Chondrocyte (in vitro differentiated cells): Measurements from ENCODE around the gene PDHA1. TPM values are rescaled to one million over a fixed set of nuclear protein-coding genes. Genes with fewer than 3 reads are reported as not detected.

Experiments used
- DNase-seq: peaks from one replicate; pipeline ENCODE4 v3.0.0; 2021; ENCODE audit warnings: mixed read lengths, low spot score
- H3K27ac Mint-ChIP-seq: one replicate; pipeline ENCODE4 v1.8.0; 2021; ENCODE audit warnings: mild to moderate bottlenecking, moderate library complexity, mixed read lengths; ENCODE audit not compliant: unreplicated experiment
- H3K27me3 Mint-ChIP-seq: 2 replicates; pipeline ENCODE4 v1.8.0; 2021; ENCODE audit warnings: low read depth, mixed read lengths
- H3K36me3 Mint-ChIP-seq: 2 replicates; pipeline ENCODE4 v1.8.0; 2021; ENCODE audit warnings: low read depth, mixed read lengths
- H3K4me1 Mint-ChIP-seq: 2 replicates; pipeline ENCODE4 v1.8.0; 2021; ENCODE audit warnings: low read depth, mild to moderate bottlenecking, mixed read lengths
- H3K4me3 Mint-ChIP-seq: one replicate; pipeline ENCODE4 v1.8.0; 2021; ENCODE audit warnings: mild to moderate bottlenecking, moderate library complexity, mixed read lengths; ENCODE audit not compliant: unreplicated experiment
- H3K9me3 Mint-ChIP-seq: 2 replicates; pipeline ENCODE4 v1.8.0; 2021; ENCODE audit warnings: low read depth, mixed read lengths
- total RNA-seq: library from RNA; stranded (reverse); gene quantifications from 3 replicates; pipeline ENCODE4 v1.2.1, GENCODE V29; 2021
- TF ChIP-seq, protein P1 (sequence below): fragments of 200-600 bp; sonication (generic); IDR thresholded peaks from 2 replicates; pipeline ENCODE4 v1.5.0; 2021; ENCODE audit warnings: antibody characterized with exemption, mild to moderate bottlenecking, moderate library complexity

The PDHA1 gene
- total RNA-seq, 1 donor from 2014 or later, result 129 TPM

DNA sequence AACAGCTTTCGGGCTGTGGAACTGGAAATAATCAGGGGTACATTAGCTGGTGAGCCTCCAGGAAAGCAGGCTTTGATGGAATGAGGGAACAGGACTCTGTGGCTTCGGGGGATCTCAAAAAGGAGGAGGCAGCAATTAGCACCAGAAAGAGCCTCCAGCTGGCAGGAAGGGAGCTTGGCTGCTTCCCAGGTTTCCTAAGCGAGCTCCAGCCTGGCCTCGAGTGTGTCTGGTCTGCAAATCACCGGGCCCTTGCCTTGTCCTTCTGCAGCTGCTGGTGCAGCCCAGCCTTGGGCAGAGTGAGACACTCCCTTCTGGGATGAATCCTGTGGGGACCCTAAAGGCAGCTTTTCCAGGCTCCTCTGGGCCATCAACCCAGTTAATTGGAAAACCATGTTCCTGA is 10.7 kb upstream of the PDHA1 start:
- peaks cover 2% of the 10 kb centered on the region for H3K36me3 Mint-ChIP-seq
- no peak overlapping the region for H3K4me3 Mint-ChIP-seq
- H3K9me3 Mint-ChIP-seq, result peaks cover 21% of the 10 kb centered on the region
- H3K27ac Mint-ChIP-seq, result no peak overlapping the region
- DNase-seq, result no peak
- TF ChIP-seq, protein P1, sequence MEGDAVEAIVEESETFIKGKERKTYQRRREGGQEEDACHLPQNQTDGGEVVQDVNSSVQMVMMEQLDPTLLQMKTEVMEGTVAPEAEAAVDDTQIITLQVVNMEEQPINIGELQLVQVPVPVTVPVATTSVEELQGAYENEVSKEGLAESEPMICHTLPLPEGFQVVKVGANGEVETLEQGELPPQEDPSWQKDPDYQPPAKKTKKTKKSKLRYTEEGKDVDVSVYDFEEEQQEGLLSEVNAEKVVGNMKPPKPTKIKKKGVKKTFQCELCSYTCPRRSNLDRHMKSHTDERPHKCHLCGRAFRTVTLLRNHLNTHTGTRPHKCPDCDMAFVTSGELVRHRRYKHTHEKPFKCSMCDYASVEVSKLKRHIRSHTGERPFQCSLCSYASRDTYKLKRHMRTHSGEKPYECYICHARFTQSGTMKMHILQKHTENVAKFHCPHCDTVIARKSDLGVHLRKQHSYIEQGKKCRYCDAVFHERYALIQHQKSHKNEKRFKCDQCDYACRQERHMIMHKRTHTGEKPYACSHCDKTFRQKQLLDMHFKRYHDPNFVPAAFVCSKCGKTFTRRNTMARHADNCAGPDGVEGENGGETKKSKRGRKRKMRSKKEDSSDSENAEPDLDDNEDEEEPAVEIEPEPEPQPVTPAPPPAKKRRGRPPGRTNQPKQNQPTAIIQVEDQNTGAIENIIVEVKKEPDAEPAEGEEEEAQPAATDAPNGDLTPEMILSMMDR, result no peak
- peaks cover 2% of the 10 kb centered on the region for H3K27me3 Mint-ChIP-seq
- no peaks in the 10 kb centered on the region for H3K4me1 Mint-ChIP-seq

- TF ChIP-seq, protein P1, result peak; percentile 38
- H3K27ac Mint-ChIP-seq, result no peak overlapping the region
- no peak for DNase-seq
- no peaks in the 10 kb centered on the region for H3K4me1 Mint-ChIP-seq
- H3K36me3 Mint-ChIP-seq, result peaks cover 2% of the 10 kb centered on the region
- H3K9me3 Mint-ChIP-seq, result peaks cover 21% of the 10 kb centered on the region
- peaks cover 2% of the 10 kb centered on the region for H3K27me3 Mint-ChIP-seq
- no peak overlapping the region for H3K4me3 Mint-ChIP-seq
Measured at GRCh38 chrX:19334945-19335626, 8.6 kb upstream of the PDHA1 start.

DNA sequence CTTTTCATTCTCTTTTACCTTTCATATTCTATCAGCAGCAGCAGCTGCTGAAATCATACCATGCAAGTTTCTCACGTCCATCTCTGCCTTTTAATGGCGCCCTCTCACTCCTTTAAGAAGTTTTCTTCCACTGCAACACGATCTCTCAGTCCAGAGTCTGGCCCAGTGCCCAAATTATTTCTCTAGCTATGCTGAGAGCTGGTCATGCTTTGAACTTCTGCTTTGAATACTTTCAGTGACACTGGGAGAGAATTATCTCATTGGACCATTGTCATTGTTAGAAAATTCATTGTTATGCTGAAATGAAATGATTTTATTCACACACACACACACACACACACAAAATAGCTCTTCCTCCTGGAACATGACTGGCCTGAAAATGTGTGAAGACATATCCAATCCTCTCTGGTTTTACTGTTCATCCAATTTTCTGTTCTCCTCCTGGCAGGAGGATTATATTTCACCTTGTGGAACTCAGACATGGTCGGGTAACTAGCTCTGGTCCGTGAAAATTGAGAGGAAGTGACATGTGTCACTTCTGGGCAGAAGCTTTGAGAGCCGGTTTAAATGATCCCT is 1.3 kb upstream of the PDHA1 start:
- Mint-ChIP-seq H3K4me3 (peak overlapping the region; percentile 79), H3K27ac (peak overlapping the region; percentile 92), H3K4me1 (peaks cover 26% of the 10 kb centered on the region), H3K36me3 (no peaks in the 10 kb centered on the region), H3K9me3 (peaks cover 6% of the 10 kb centered on the region), H3K27me3 (no peaks in the 10 kb centered on the region)
- TF ChIP-seq, protein P1, result no peak
- no peak for DNase-seq

- peaks cover 6% of the 10 kb centered on the region for H3K9me3 Mint-ChIP-seq
- peak overlapping the region; percentile 79 for H3K4me3 Mint-ChIP-seq
- no peaks in the 10 kb centered on the region for H3K36me3 Mint-ChIP-seq
- DNase-seq, result no peak
- no peaks in the 10 kb centered on the region for H3K27me3 Mint-ChIP-seq
- TF ChIP-seq, protein P1, result no peak
- H3K4me1 Mint-ChIP-seq, result peaks cover 26% of the 10 kb centered on the region
- H3K27ac Mint-ChIP-seq, result peak overlapping the region; percentile 92
Measured at GRCh38 chrX:19343085-19343534, 617 bp upstream of the PDHA1 start.

GRCh38 chrX:19344661-19345060 is 934 bp downstream of the PDHA1 start:
- no peaks in the 10 kb centered on the region for H3K27me3 Mint-ChIP-seq
- H3K4me1 Mint-ChIP-seq, result peaks cover 26% of the 10 kb centered on the region
- H3K36me3 Mint-ChIP-seq, result peaks cover 2% of the 10 kb centered on the region
- peaks cover 6% of the 10 kb centered on the region for H3K9me3 Mint-ChIP-seq
- no peak for DNase-seq
- H3K4me3 Mint-ChIP-seq, result peak overlapping the region; percentile 79
- TF ChIP-seq, protein P1, result no peak
- no peak overlapping the region for H3K27ac Mint-ChIP-seq
